H1 (cell line): ENCODE data around the gene ZNF397. TPM values are rescaled to one million over a fixed set of nuclear protein-coding genes. Genes with fewer than 3 reads are reported as not detected.

Experiments used
- CTCF ChIA-PET: fragments of 300-600 bp; sonication (Branson Sonifier 250); formaldehyde crosslinking; loops from one replicate; lab custom pipeline; 2021; ENCODE audit not compliant: partially characterized antibody; lab: Charles Lee
- POLR2A ChIA-PET: fragments of 300-600 bp; sonication (Branson Sonifier 250); formaldehyde crosslinking; loops from one replicate; lab custom pipeline; 2021; ENCODE audit warnings: inconsistent platforms; ENCODE audit not compliant: partially characterized antibody; lab: Charles Lee
- DNase-seq, 2 experiments: peaks; one replicate each; pipeline versions ENCODE4 v3.0.0 to v3.0.0-alpha.2; 2010 to 2022; ENCODE audit warnings: low spot score in 2 of 2, low read depth in 1 of 2, mixed read lengths in 1 of 2
- FAIRE-seq: peaks from 2 replicates; lab custom pipeline; 2011; peaks lifted over from hg19 to GRCh38; lab: Jason Lieb, UNC
- H2AFZ ChIP-seq: 2 replicates; pipeline ENCODE4 v1.8.1; 2012; ENCODE audit warnings: low read length, inconsistent platforms
- H2AK5ac ChIP-seq: 2 replicates; pipeline ENCODE4 v1.6.1; 2013; ENCODE audit warnings: low read depth, low read length
- H2BK120ac ChIP-seq: replicated peaks from 2 replicates; pipeline ENCODE3; 2013; ENCODE audit warnings: low read depth, low read length, inconsistent platforms
- H2BK12ac ChIP-seq: 2 replicates; pipeline ENCODE4 v1.6.1; 2013; ENCODE audit warnings: low read depth, low read length
- H2BK15ac ChIP-seq: 2 replicates; pipeline ENCODE4 v1.6.1; 2013; ENCODE audit warnings: low read length
- H2BK20ac ChIP-seq: 2 replicates; pipeline ENCODE4 v1.6.1; 2013; ENCODE audit warnings: low read length
- H2BK5ac ChIP-seq: 2 replicates; pipeline ENCODE4 v1.6.1; 2013; ENCODE audit warnings: low read depth, low read length
- H3K14ac ChIP-seq: 2 replicates; pipeline ENCODE4 v1.6.1; 2013; ENCODE audit warnings: inconsistent platforms; ENCODE audit not compliant: insufficient read length
- H3K18ac ChIP-seq: 2 replicates; pipeline ENCODE4 v1.6.1; 2013; ENCODE audit warnings: low read length; ENCODE audit errors: extremely low read depth
- H3K23ac ChIP-seq: 2 replicates; pipeline ENCODE4 v1.6.1; 2013; ENCODE audit warnings: inconsistent platforms; ENCODE audit not compliant: insufficient read length
- H3K23me2 ChIP-seq: 2 replicates; pipeline ENCODE4 v1.6.1; 2013; ENCODE audit warnings: low read depth, low read length
- H3K27ac ChIP-seq: 2 replicates; pipeline ENCODE4 v1.6.1; 2011; ENCODE audit warnings: low read depth, low read length, inconsistent platforms
- H3K27me3 ChIP-seq, 4 experiments: replicated peaks in 1 of 4; 1 replicate in 1 of 4; 2 replicates in 3 of 4; pipeline versions ENCODE4 v1.6.1 to v1.8.1; 2011 to 2013; ENCODE audit warnings: low read length in 3 of 4, mild to moderate bottlenecking in 3 of 4, inconsistent platforms in 2 of 4, mixed read lengths in 2 of 4, moderate library complexity in 1 of 4; ENCODE audit not compliant: control insufficient read depth in 3 of 4, insufficient read depth in 3 of 4; ENCODE audit errors: extremely low read depth in 1 of 4
- H3K36me3 ChIP-seq, 4 experiments: 2 replicates each; pipeline versions ENCODE4 v1.6.1 to v1.8.1; 2011 to 2013; ENCODE audit warnings: mild to moderate bottlenecking in 4 of 4, low read length in 3 of 4, moderate library complexity in 2 of 4, control low read depth in 1 of 4, inconsistent platforms in 1 of 4; ENCODE audit not compliant: insufficient read depth in 4 of 4, control insufficient read depth in 2 of 4
- H3K4ac ChIP-seq: replicated peaks from 2 replicates; pipeline ENCODE3; 2013; ENCODE audit warnings: low read length, low read depth, mixed read lengths, inconsistent platforms; ENCODE audit not compliant: insufficient read length
- H3K4me1 ChIP-seq, 4 experiments: replicated peaks in 1 of 4; 1 replicate in 1 of 4; 2 replicates in 3 of 4; pipeline versions ENCODE4 v1.6.1 to v1.8.1; 2011 to 2013; ENCODE audit warnings: low read length in 3 of 4, inconsistent platforms in 2 of 4, mixed read lengths in 1 of 4; ENCODE audit not compliant: insufficient read depth in 4 of 4, control insufficient read depth in 3 of 4
- H3K4me2 ChIP-seq, 2 experiments: 2 replicates each; pipeline versions ENCODE4 v1.6.1 to v1.8.1; 2011 to 2013; ENCODE audit warnings: low read depth in 2 of 2, low read length in 2 of 2, control low read depth in 1 of 2, inconsistent platforms in 1 of 2, mild to moderate bottlenecking in 1 of 2; ENCODE audit not compliant: insufficient read depth in 1 of 2
- H3K4me3 ChIP-seq, 4 experiments: fragments of 200-600, 300-600 bp in 1 of 4; sonication (generic), shearing (Covaris generic), sonication (Bioruptor Twin) in 1 of 4; 2 replicates each; pipeline versions ENCODE4 v1.5.1 to v1.8.1; 2011 to 2016; ENCODE audit warnings: low read length in 4 of 4, low read depth in 3 of 4, control low read depth in 2 of 4, inconsistent platforms in 2 of 4, mild to moderate bottlenecking in 2 of 4, mixed read lengths in 1 of 4, moderate library complexity in 1 of 4; ENCODE audit not compliant: insufficient read depth in 2 of 4; ENCODE audit errors: extremely low read depth in 1 of 4
- H3K56ac ChIP-seq: replicated peaks from 2 replicates; pipeline ENCODE3; 2013; ENCODE audit warnings: low read depth, mild to moderate bottlenecking, mixed read lengths, low read length, inconsistent platforms; ENCODE audit not compliant: insufficient read length
- H3K79me1 ChIP-seq: 2 replicates; pipeline ENCODE4 v1.6.1; 2013; ENCODE audit warnings: low read depth, low read length, control low read depth
- H3K79me2 ChIP-seq, 2 experiments: 2 replicates each; pipeline versions ENCODE4 v1.6.1 to v1.8.1; 2012 to 2013; ENCODE audit warnings: low read length in 2 of 2, mild to moderate bottlenecking in 2 of 2, inconsistent platforms in 1 of 2; ENCODE audit not compliant: insufficient read depth in 2 of 2, control insufficient read depth in 1 of 2
- H3K9ac ChIP-seq, 4 experiments: replicated peaks in 1 of 4; 1 replicate in 1 of 4; 2 replicates in 3 of 4; pipeline versions ENCODE4 v1.6.1 to v1.8.1; 2011 to 2013; ENCODE audit warnings: low read depth in 3 of 4, low read length in 3 of 4, control low read depth in 2 of 4, mild to moderate bottlenecking in 2 of 4, moderate library complexity in 2 of 4, inconsistent platforms in 1 of 4; ENCODE audit errors: extremely low read depth in 1 of 4
- H3K9me3 ChIP-seq, 2 experiments: 2 replicates each; pipeline versions ENCODE4 v1.6.1 to v1.8.1; 2012 to 2013; ENCODE audit warnings: mild to moderate bottlenecking in 2 of 2, moderate library complexity in 2 of 2, control low read depth in 1 of 2, inconsistent platforms in 1 of 2, low read depth in 1 of 2, low read length in 1 of 2, mixed read lengths in 1 of 2; ENCODE audit not compliant: insufficient read depth in 2 of 2
- H4K20me1 ChIP-seq, 2 experiments: replicated peaks in 1 of 2; 2 replicates each; pipeline versions ENCODE3 to v1.8.1; 2011 to 2013; ENCODE audit warnings: inconsistent platforms in 2 of 2, low read length in 2 of 2, mild to moderate bottlenecking in 1 of 2; ENCODE audit not compliant: insufficient read depth in 2 of 2, control insufficient read depth in 1 of 2
- H4K5ac ChIP-seq: 2 replicates; pipeline ENCODE4 v1.6.1; 2013; ENCODE audit warnings: low read length, low read depth, mixed read lengths, inconsistent platforms; ENCODE audit not compliant: insufficient read length
- H4K8ac ChIP-seq: 2 replicates; pipeline ENCODE4 v1.8.0; 2013; ENCODE audit warnings: mild to moderate bottlenecking, moderate library complexity, low read length, inconsistent platforms; ENCODE audit not compliant: insufficient read depth; ENCODE audit errors: extremely low read depth
- H4K91ac ChIP-seq: replicated peaks from 2 replicates; pipeline ENCODE3; 2013; ENCODE audit warnings: low read length, mixed read lengths, inconsistent platforms; ENCODE audit not compliant: insufficient read length
- ATF2 ChIP-seq: IDR thresholded peaks from 2 replicates; pipeline ENCODE4 v1.6.1; 2012; ENCODE audit warnings: low read length, inconsistent platforms
- BCL11A ChIP-seq, 2 experiments: IDR thresholded peaks; one replicate each; pipeline ENCODE4 v1.6.1; 2011; ENCODE audit warnings: low read depth in 2 of 2, low read length in 2 of 2, mild to moderate bottlenecking in 2 of 2
- CHD1 ChIP-seq: IDR thresholded peaks from 2 replicates; pipeline ENCODE4 v1.6.1; 2012; ENCODE audit warnings: low read depth, low read length, improper control_type of control experiment
- CTBP2 ChIP-seq: IDR thresholded peaks from 2 replicates; pipeline ENCODE4 v1.7.0; 2011; ENCODE audit warnings: borderline replicate concordance, mild to moderate bottlenecking, moderate library complexity, mixed read lengths, low read length; ENCODE audit not compliant: insufficient read depth, insufficient read length
- E2F6 ChIP-seq: IDR thresholded peaks from 2 replicates; pipeline ENCODE4 v1.6.1; 2012; ENCODE audit warnings: inconsistent platforms
- EP300 ChIP-seq, 2 experiments: IDR thresholded peaks; 1 replicate in 1 of 2; 2 replicates in 1 of 2; pipeline ENCODE4 v1.6.1; 2011 to 2012; ENCODE audit warnings: low read depth in 2 of 2, low read length in 2 of 2, mild to moderate bottlenecking in 2 of 2, borderline replicate concordance in 1 of 2, inconsistent platforms in 1 of 2, moderate library complexity in 1 of 2
- KDM5A ChIP-seq: fragments of 200-600 bp; IDR thresholded peaks from 2 replicates; pipeline ENCODE4 v1.7.1; 2012; ENCODE audit warnings: mild to moderate bottlenecking, low read length, inconsistent platforms, mixed read lengths
- RAD21 ChIP-seq, 2 experiments: IDR thresholded peaks in 1 of 2; conservative IDR thresholded peaks in 1 of 2; 2 replicates each; pipeline ENCODE4 v1.6.1; 2011; ENCODE audit warnings: low read depth in 2 of 2, low read length in 2 of 2, improper control_type of control experiment in 1 of 2, inconsistent platforms in 1 of 2, mild to moderate bottlenecking in 1 of 2, moderate library complexity in 1 of 2
- RBBP5 ChIP-seq: IDR thresholded peaks from 2 replicates; pipeline ENCODE4 v1.7.1; 2012; ENCODE audit warnings: low read depth, mild to moderate bottlenecking, inconsistent platforms, low read length, moderate library complexity, borderline replicate concordance
- TCF12 ChIP-seq: IDR thresholded peaks from 2 replicates; pipeline ENCODE4 v1.6.1; 2011; ENCODE audit warnings: low read depth, mild to moderate bottlenecking, low read length
- WGBS, 2 experiments: shearing (Covaris generic) in 1 of 2; methylation state at CpG; one replicate each; pipeline versions ENCODE4 v1.1.6 to v1.1.7; 2013 to 2015; ENCODE audit warnings: low lambda C conversion rate in 2 of 2, mixed read lengths in 2 of 2, inconsistent platforms in 1 of 2, low coverage in 1 of 2, missing lambda C conversion rate in 1 of 2; ENCODE audit not compliant: insufficient replicate concordance in 2 of 2, insufficient coverage in 1 of 2, insufficient read length in 1 of 2; ENCODE audit errors: extremely low coverage in 1 of 2, missing lambda C conversion rate in 1 of 2; 5-methylcytosine and 5-hydroxymethylcytosine counted together
- polyA plus RNA-seq, 7 experiments: library from polyadenylated mRNA; depleted of rRNA in 3 of 7; stranded (reverse) in 5 of 7; unstranded in 2 of 7; fragments of >200 nt in 5 of 7; fragments of 200-250 nt in 2 of 7; gene quantifications; 1 replicate in 5 of 7; 2 replicates in 1 of 7; 4 replicates in 1 of 7; pipeline versions ENCODE4 v1.2.1 to v1.2.3, GENCODE V29; 2011 to 2013; ENCODE audit warnings: missing spikeins in 2 of 7, mixed read lengths in 2 of 7
- total RNA-seq: library from RNA; stranded (reverse); fragmentation: NEBNext Ultra II Directional; extraction: Animal tissue kit (Norgen Biotek cat#: 25700); gene quantifications from 2 replicates; pipeline ENCODE4 v1.2.1, GENCODE V29; 2021

Gene ZNF397
- total and polyA plus RNA-seq, 2 of the 8 experiments (the other 6 are each of a cell fraction or from before 2014, with no cell fraction given): 9.8 to 39.5 TPM

DNA sequence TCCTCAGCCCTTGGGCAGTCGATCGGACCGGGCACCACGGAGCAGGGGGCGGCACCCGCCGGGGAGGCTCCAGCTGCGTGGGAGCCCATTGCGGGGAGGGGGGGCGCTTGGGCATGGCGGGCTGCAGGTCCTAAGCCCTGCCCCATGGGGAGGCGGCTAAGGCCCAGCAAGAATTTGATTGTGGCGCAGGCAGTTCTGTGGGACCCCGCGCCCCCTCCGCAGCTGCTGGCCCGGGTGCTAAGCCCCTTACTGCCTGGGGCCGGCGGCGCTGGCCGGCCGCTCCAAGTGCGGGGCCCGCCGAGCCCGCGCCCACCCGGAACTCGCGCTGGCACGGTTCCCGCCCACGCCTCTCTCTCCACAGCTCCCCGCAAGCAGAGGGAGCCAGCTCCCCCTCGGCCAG, 30.8 kb downstream of the ZNF397 start:
- H3K56ac ChIP-seq: no peak overlapping the region
- H3K36me3 ChIP-seq: peaks cover 0 to 14% (median 0%) of the 10 kb centered on the region in 4 experiments; a peak in 1 of 8 replicates
- no peaks in the 10 kb centered on the region for H3K4me1 ChIP-seq
- no peak overlapping the region for H4K91ac ChIP-seq
- no peak overlapping the region for H3K4ac ChIP-seq
- H2BK15ac ChIP-seq: no peak overlapping the region
- H2BK5ac ChIP-seq: no peak overlapping the region
- no peak overlapping the region for H3K23ac ChIP-seq
- no peak overlapping the region for H2AK5ac ChIP-seq
- no peaks in the 10 kb centered on the region for H4K20me1 ChIP-seq
- no peaks in the 10 kb centered on the region for H3K79me2 ChIP-seq
- no peak overlapping the region for H3K27ac ChIP-seq
- no peak overlapping the region for H4K8ac ChIP-seq
- 95% methylated on average over 33 of the region's 35 CpGs; no CpG with 5 or more reads in 1 of the 2 experiments for WGBS, 2 experiments
- no peak for DNase-seq
- no peaks in the 10 kb centered on the region; the same call in 1 of the 2 replicates for H3K23me2 ChIP-seq
- no peak overlapping the region for H3K9ac ChIP-seq
- H4K5ac ChIP-seq: no peak overlapping the region
- no peaks in the 10 kb centered on the region for H3K79me1 ChIP-seq
- ChIA-PET CTCF (interaction anchor here (1.6 kb wide), 1 partner anchor 40 kb away, joined by 6 read pairs; no protein-coding TSS in a partner anchor), POLR2A (interaction anchor here (1.6 kb wide), 1 partner anchor 10 kb away, joined by 3 read pairs; no protein-coding TSS in a partner anchor)
- H3K4me2 ChIP-seq: no peak overlapping the region
- no peak for FAIRE-seq
- no peaks in the 10 kb centered on the region for H3K27me3 ChIP-seq
- no peak overlapping the region for H3K14ac ChIP-seq
- H2BK120ac ChIP-seq: no peak overlapping the region
- H2BK12ac ChIP-seq: no peak overlapping the region
- H3K9me3 ChIP-seq: peaks cover 0 to 17% of the 10 kb centered on the region in 2 experiments; a peak in 2 of 4 replicates
- no peak overlapping the region for H2AFZ ChIP-seq
- H2BK20ac ChIP-seq: no peak overlapping the region
- H3K18ac ChIP-seq: no peak overlapping the region
- H3K4me3 ChIP-seq: no peak overlapping the region
- TF ChIP-seq CTBP2 (no peak), RAD21 (IDR thresholded peaks at IDR 0.05 in 1 of 2, conservative IDR thresholded peaks at IDR 0.05 in 1 of 2; ENCODE audit: low read depth in 2 of 2, low read length in 2 of 2) (no peak), BCL11A (IDR thresholded peaks at IDR 0.05; ENCODE audit: low read depth in 2 of 2, low read length in 2 of 2) (no peak), RBBP5 (no peak), ATF2 (no peak), KDM5A (no peak), EP300 (IDR thresholded peaks at IDR 0.05; ENCODE audit: borderline replicate concordance in 1 of 2, low read depth in 2 of 2, low read length in 2 of 2) (no peak), TCF12 (no peak), E2F6 (no peak), CHD1 (no peak)
